Measurements from ENCODE around the gene PTHLH.

Gene PTHLH

GRCh38 chr12:27972721-27973120 is at the start of gene PTHLH:
Gene PTHLH, minus strand, starts transcription at chr12:27972733. Its CDS starts 3,239 bp downstream, at chr12:27969494.
- DNase-seq (ENCODE audit: low read depth in 1 of 2, low spot score in 1 of 2) = no peak

GRCh38 chr12:28021704-28022103 is 49.2 kb upstream of the PTHLH start:
- no peak for DNase-seq (ENCODE audit: low read depth in 1 of 2, low spot score in 1 of 2)

GRCh38 chr12:28017873-28018255 is 45.3 kb upstream of the PTHLH start:
- no peak for DNase-seq (ENCODE audit: low read depth in 1 of 2, low spot score in 1 of 2)

- DNase-seq (ENCODE audit: low read depth in 1 of 2, low spot score in 1 of 2) = no peak
Observed at GRCh38 chr12:28017126-28017872, 44.8 kb upstream of the PTHLH start.

GRCh38 chr12:28015165-28015564 is 42.6 kb upstream of the PTHLH start:
- DNase-seq (ENCODE audit: low read depth in 1 of 2, low spot score in 1 of 2) = no peak

- DNase-seq (ENCODE audit: low read depth in 1 of 2, low spot score in 1 of 2) = no peak
Observed at GRCh38 chr12:28014196-28014595, 41.7 kb upstream of the PTHLH start.

- DNase-seq (ENCODE audit: low read depth in 1 of 2, low spot score in 1 of 2) = no peak
Observed at GRCh38 chr12:28012333-28012918, 39.9 kb upstream of the PTHLH start.

- no peak for DNase-seq (ENCODE audit: low read depth in 1 of 2, low spot score in 1 of 2)
Observed at GRCh38 chr12:28010036-28010435, 37.5 kb upstream of the PTHLH start.

- DNase-seq (ENCODE audit: low read depth in 1 of 2, low spot score in 1 of 2) = no peak
Observed at GRCh38 chr12:27999970-28000369, 27.4 kb upstream of the PTHLH start.

GRCh38 chr12:27999521-27999920 is 27.0 kb upstream of the PTHLH start:
- no peak for DNase-seq (ENCODE audit: low read depth in 1 of 2, low spot score in 1 of 2)

- DNase-seq (ENCODE audit: low read depth in 1 of 2, low spot score in 1 of 2) = no peak
Observed at GRCh38 chr12:27998658-27999057, 26.1 kb upstream of the PTHLH start.

GRCh38 chr12:27998170-27998569 is 25.6 kb upstream of the PTHLH start:
- DNase-seq (ENCODE audit: low read depth in 1 of 2, low spot score in 1 of 2) = no peak

GRCh38 chr12:27996761-27997160 is 24.2 kb upstream of the PTHLH start:
- no peak for DNase-seq (ENCODE audit: low read depth in 1 of 2, low spot score in 1 of 2)

GRCh38 chr12:27995406-27995805 is 22.9 kb upstream of the PTHLH start:
- DNase-seq (ENCODE audit: low read depth in 1 of 2, low spot score in 1 of 2) = no peak

- DNase-seq (ENCODE audit: low read depth in 1 of 2, low spot score in 1 of 2) = no peak
Observed at GRCh38 chr12:27988594-27989233, 16.2 kb upstream of the PTHLH start.

- no peak for DNase-seq (ENCODE audit: low read depth in 1 of 2, low spot score in 1 of 2)
Observed at GRCh38 chr12:27987331-27987730, 14.8 kb upstream of the PTHLH start.

GRCh38 chr12:27984275-27984674 is 11.7 kb upstream of the PTHLH start:
- no peak for DNase-seq (ENCODE audit: low read depth in 1 of 2, low spot score in 1 of 2)

GRCh38 chr12:27982951-27983350 is 10.4 kb upstream of the PTHLH start:
- DNase-seq (ENCODE audit: low read depth in 1 of 2, low spot score in 1 of 2) = no peak

GRCh38 chr12:27982385-27982784 is 9.9 kb upstream of the PTHLH start:
- DNase-seq (ENCODE audit: low read depth in 1 of 2, low spot score in 1 of 2) = no peak

- no peak for DNase-seq (ENCODE audit: low read depth in 1 of 2, low spot score in 1 of 2)
Observed at GRCh38 chr12:27981874-27982273, 9.3 kb upstream of the PTHLH start.

- DNase-seq (ENCODE audit: low read depth in 1 of 2, low spot score in 1 of 2) = no peak
Observed at GRCh38 chr12:27979145-27979544, 6.6 kb upstream of the PTHLH start.

All from activated CD4-positive, alpha-beta T cell treated with anti-CD3 and anti-CD28 coated beads, Interleukin-2, amount 50 U/mL, for 24 hours (primary cell).